AG08396 (cell line): Measurements from ENCODE around the gene RGMA.
"Not testable (repeated sequence)": the region's sequence is repeated elsewhere in the genome, so short reads cannot be mapped to it uniquely, and the experiment has no call there.

Experiments
- DNase-seq: peaks from one replicate; pipeline ENCODE4 v3.0.0; 2012; ENCODE audit warnings: low spot score, mixed read lengths

The RGMA gene

GRCh38 chr15:93048426-93048721 lies 40.6 kb downstream of the RGMA start:
- DNase-seq = no peak

DNA sequence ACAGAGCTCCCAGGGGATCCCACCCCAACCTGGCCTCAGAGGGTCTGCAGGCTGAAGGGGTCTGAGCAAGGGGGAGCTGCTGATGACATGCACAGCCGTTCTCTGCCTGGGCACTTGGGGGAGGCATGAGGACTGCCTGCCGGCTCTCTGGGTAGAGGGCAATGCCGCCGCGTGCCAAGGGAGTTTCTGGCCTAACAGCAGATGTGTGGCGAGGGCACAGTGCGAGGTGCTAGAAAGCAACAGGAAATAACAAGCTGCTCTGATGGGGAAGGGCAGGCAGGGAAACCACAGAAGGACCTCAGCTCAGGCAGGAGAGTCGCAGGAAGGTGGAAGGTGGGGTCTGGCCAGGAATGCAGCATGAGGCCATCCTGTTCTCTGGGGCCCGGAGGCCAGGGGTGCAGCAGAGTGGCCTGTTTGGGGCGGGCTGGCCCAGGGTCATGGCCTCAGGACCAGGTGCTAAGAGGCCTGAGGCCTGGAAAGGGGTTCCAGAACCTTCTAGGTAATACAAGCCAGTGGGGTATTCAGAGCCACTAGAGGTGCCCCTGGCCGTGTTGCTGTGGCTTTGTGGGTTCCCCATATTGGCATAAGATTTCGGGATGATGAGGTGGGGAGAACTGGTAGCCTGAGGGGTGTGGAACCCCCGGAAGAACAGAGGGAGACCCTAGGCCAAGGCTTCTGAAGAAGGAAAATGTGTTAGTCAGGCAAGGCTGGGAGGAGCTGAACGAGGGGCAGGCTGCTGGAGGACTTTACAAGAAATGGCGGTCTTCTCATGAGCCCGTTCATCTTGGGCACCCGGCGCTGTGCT lies 41.2 kb downstream of the RGMA start:
- no peak for DNase-seq

DNA sequence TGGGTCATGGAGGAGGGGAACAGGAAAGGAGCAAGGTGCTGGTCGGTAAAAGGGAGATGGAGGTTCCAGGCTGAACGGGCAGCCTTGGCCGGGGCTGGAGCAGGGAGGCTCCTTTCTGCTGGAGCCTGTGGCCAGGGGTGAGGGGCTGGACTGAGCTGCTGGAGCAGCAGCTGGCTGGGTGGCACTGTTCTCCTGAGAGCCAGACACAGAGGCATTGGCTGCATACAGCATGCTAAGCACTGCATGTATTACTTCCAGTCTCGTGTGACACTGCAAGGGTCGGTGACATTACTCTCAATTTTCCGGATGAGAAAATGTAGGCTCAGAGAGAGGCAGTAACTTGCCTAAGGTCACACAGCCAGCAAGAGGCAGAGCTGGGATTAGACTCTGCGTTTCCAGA lies 42.3 kb downstream of the RGMA start:
- DNase-seq = no peak

GRCh38 chr15:93046120-93046519 lies 42.9 kb downstream of the RGMA start:
- no peak for DNase-seq

DNA sequence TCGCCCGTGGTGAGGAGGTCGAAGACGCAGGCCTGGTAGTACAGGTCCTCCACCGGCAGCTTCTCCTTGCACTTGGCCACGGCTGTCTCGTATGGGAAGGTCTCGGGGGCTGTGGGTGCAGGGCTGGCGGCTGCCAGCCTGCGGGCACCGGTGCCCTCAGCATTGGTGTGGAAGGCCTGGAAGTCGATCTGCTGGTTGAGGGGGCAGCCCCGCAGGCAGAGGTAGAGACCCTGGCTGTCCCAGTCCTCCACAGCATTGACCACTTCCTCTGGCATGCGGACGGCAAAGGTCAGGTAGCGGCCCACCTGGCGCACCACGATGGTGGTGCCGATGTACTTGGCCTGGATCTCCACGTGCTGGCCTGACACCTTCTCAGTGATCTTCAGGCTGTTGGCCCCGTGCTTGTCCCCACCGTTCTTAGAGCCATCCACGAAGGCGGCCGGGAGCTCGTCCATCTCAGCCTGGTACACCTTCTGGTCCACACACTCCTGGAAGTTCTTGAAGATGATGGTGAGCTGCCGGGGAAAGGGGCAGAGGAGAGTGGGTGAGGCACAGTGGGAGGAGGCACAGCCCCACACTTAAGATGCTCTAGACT lies 43.7 kb downstream of the RGMA start:
- no peak for DNase-seq

DNA sequence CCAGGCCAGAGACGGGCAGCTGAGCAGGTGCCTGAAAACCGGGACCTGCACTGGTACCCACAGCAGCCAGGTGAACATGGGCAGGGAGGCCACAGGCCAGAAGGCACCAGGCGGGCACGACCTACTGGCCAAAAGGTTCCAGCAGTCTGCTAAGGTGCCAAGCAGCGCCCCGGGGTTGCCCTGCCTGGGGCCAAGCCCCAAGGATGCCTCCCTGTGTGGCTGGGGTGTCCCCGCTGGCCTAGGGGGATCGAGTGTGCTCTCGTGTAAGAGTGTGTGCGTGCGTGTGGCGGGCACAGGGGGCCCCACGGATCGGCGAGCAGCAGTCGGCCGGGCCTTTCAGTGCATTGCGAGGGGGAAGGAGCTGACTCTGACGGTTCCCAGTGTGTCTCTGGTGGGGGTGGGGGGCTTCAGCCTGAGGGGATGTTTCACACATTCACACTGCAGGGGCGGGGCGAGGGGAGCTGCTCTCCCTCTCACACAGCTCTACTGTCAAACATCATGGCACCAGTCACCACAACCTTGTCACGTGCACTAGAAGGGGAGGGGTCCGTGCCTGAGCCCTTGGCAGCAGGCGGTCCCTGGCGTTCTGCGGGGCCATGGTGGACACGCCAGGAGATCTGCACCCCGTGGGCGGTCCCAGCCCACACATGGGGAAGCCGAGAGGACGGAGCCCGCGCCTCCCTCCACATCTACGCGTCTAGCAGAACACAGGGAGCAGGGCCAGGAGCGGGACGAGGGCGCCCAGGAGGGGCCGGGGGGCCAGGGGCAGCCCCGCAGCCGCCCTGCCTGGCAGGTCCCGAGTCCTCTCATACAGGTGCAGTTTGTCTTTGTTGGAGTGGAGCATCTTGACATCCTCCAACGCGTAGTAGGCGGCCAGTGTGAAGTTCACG lies 44.5 kb downstream of the RGMA start:
- no peak for DNase-seq

GRCh38 chr15:93043621-93044300 lies 45.2 kb downstream of the RGMA start:
- DNase-seq = no peak

- DNase-seq = no peak
Measured at GRCh38 chr15:93042691-93043378, 46.2 kb downstream of the RGMA start.

DNA sequence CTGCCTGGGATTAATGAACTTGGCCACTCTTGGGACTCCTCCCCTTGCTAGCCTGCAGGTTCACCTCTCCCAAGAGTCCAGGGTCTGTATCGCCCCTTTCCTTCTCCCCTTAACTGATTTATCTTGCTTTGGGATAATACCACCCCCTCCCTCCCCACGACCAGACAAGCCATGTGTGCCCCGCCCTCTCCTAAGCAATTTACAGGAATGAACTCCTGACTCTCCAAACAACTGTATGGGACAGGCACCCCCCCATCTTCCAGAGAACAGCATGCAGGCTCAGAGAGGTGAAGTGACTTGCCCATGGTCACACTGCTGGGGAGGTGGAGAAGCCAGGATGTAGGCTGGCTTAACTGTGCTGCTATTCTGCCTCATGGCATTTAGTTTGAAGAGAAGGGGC lies 46.8 kb downstream of the RGMA start:
- no peak for DNase-seq

DNA sequence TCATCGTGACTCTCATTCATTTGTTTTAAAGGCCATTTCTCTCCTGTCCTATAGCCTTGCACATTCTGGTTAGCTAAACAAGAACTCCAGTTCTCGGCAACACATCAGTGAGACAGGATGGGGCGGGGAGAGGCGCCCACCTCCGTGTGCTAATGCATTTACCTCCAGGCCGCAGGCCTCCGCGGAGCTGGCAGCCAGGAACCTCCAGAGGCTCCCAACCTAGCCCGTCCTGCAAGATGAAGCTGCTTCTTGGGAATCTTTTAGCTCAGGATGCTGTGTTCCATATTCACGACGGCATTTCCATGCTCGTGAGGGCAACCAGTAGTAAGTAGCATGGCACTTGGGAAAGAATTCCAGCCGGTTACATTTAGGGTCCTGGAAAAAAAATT lies 47.9 kb downstream of the RGMA start:
- no peak for DNase-seq

DNA sequence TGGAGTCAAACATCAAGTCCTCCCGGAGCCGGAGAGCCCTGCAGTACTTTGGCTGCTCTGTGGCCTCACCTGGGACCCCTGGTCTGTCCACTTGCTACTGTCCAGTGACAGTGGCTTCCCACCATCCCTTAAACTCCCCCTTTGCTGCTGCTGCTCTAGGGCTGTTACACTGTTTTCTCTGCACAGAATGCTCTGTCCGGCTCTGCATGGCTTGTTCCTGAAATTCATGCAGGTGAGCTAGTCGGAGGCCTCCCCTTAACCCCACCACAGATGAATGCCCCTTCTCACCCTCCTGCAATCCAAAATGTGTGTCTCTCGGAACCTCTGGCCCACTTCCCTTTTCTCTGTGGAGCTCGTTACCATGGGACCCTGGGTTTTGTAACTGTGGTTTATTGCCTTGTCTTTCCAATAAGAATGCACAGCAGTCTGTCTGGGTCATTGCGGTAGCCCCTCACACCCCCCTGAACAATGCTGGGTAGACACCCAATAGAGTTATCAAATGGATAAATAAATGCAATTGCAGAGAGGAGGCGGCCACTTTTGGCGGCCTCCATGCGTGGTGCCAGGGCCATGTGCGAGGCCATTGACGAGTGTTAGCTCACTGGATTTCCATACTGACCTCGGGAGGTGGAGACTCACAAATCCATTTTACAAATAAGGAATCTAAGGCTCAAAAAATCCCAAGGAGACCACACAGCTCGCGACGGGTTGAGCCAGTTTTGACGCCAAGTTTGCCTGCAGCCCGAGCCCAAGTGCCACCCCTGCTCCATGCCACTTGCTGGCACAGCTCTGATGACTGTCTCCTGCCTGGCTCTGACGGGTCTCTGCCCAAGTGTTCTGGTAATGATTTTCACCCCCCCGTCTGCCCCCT lies 48.5 kb downstream of the RGMA start:
- no peak for DNase-seq

GRCh38 chr15:93039562-93040287 lies 49.3 kb downstream of the RGMA start:
- not testable (repeated sequence) for DNase-seq

GRCh38 chr15:93037820-93038705 lies 50.9 kb downstream of the RGMA start:
- no peak for DNase-seq

DNA sequence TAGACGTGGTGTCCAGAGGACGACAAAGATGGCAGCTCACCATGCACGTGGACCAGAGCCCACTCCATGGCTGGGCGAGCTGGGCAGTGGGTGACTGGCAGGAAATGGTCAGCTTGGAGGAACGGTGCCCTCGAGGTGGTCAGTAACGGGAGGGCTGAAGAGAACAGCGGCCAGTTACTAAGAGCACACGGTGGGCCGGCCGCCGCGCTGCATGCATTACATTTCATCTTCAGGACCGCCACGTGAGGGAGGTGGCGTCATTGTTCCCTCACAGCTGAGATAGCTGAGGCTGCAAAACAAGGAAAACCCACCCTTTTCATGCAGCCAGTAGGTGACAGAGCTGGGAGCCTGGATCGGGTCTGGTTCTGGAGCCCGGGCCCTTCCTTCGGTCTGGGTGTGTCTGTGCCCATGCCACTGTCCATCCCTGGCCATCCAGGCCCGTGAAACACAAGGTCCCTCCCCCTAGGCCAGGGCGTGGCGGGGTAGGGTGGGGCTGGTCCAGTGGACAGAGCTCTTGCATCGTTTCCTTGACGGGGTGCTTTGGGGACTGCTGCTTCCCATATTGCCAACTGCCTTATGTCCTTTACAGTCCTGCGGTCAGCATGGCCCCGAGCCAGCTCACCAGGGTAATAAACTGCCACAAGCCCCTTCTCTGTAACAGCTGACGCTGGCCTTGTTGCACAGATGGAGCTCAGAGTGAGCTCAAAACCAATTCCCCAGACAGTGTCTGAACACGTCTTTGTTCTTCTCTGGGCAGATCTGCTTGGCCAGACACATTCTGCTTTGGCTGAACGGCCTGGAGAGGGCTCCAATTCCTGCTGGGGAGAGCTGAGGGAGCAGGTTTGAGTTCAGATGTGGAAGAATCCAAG lies 51.8 kb downstream of the RGMA start:
- peak; percentile 58 for DNase-seq

GRCh38 chr15:93035953-93036810 lies 52.8 kb downstream of the RGMA start:
- peak; percentile 67 for DNase-seq

DNA sequence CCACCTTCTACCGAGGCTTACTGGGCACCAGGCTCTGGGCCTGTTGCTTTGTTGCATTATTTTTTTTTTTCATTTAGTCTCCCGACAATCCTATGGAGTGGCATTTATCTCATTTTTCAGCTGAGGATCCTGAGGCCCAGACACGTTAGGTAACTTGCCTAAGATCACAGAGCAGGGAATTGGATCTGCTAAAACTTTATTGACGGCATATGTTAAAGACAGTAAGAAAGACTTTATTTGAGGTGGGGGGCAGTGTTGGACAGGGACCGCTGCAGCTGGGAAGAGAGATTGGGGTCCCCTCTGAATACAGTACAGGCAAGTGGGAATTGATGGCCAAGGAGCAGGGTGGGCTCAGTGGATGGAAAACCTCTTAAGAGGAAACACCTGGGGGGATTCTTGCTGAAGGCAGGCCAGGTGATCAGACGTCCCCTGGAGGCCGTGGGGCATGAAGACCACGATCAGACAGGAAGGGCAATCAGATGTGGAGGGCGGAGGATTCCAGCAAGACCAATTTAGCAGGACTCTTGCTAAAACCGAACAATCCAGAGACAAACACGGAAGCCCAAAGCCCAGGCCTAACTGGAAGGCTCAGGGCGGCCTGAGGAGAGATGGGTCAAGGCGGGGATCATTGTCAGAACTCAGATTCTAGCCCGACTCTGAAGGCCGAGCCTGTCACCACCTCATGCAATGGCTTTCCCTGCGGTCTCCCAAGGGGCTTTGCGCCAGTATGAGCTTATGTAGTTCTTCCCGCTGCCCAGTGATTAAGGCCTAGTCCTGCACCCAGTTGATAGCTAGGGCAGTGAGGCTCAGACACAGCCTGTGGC lies 53.7 kb downstream of the RGMA start:
- DNase-seq = no peak
